IMR-90 (cell line): ENCODE data around the gene PFDN5. TPM values are rescaled to one million over a fixed set of nuclear protein-coding genes. Genes with fewer than 3 reads are reported as not detected.
"Not testable (repeated sequence)": the region's sequence is repeated elsewhere in the genome, so short reads cannot be mapped to it uniquely, and the experiment has no call there.

Source experiments
- ATAC-seq: fragments of 200-7000 bp; cut with Tn5 transposase; 2 replicates; pipeline ENCODE4 v1.9.1; 2020; ENCODE audit warnings: low read depth, mild to moderate bottlenecking, moderate library complexity
- BruUV-seq: library from RNA; stranded (reverse); fragments of 400-500 nt; replicated peaks from 2 replicates; lab custom pipeline; 2021; lab: Mats Ljungman, UMichigan
- CTCF ChIA-PET: fragments of 300-600 bp; formaldehyde crosslinking; extraction: SDS; loops from one replicate; lab custom pipeline; 2021; ENCODE audit warnings: antibody characterized with exemption; lab: Yijun Ruan, JAX
- POLR2A ChIA-PET: fragments of 300-600 bp; sonication (Branson Sonifier 250); formaldehyde crosslinking; loops from one replicate; lab custom pipeline; 2022; ENCODE audit warnings: antibody characterized with exemption; ENCODE audit not compliant: unreplicated experiment; lab: Charles Lee
- DNase-seq: peaks from one replicate; pipeline ENCODE4 v3.0.0; 2013
- H2AFZ ChIP-seq: replicated peaks from 2 replicates; pipeline ENCODE3; 2013; ENCODE audit warnings: low read length, mild to moderate bottlenecking; ENCODE audit not compliant: poor library complexity
- H2AK5ac ChIP-seq: 2 replicates; pipeline ENCODE4 v1.6.1; 2013; ENCODE audit warnings: low read depth, low read length, inconsistent platforms
- H2AK9ac ChIP-seq: replicated peaks from 2 replicates; pipeline ENCODE3; 2013; ENCODE audit warnings: mild to moderate bottlenecking, low read depth, low read length, moderate library complexity; ENCODE audit not compliant: poor library complexity
- H2BK120ac ChIP-seq: 2 replicates; pipeline ENCODE4 v1.6.1; 2013; ENCODE audit warnings: low read depth, low read length, inconsistent platforms
- H2BK15ac ChIP-seq: 3 replicates; pipeline ENCODE4 v1.6.1; 2013; ENCODE audit warnings: low read depth, low read length, inconsistent platforms
- H2BK20ac ChIP-seq: 2 replicates; pipeline ENCODE4 v1.6.1; 2013; ENCODE audit warnings: low read depth, mild to moderate bottlenecking, inconsistent platforms, low read length, moderate library complexity
- H2BK5ac ChIP-seq: 2 replicates; pipeline ENCODE4 v1.6.1; 2013; ENCODE audit warnings: mild to moderate bottlenecking, low read depth, low read length, inconsistent platforms; ENCODE audit not compliant: poor library complexity, severe bottlenecking
- H3K14ac ChIP-seq: replicated peaks from 2 replicates; pipeline ENCODE4 v1.6.1; 2013; ENCODE audit warnings: low read depth, low read length, inconsistent platforms
- H3K18ac ChIP-seq: 2 replicates; pipeline ENCODE4 v1.6.1; 2013; ENCODE audit warnings: low read depth, low read length, control low read depth
- H3K23ac ChIP-seq: 2 replicates; pipeline ENCODE4 v1.6.1; 2013; ENCODE audit warnings: low read depth, low read length, inconsistent platforms
- H3K27ac ChIP-seq: 2 replicates; pipeline ENCODE4 v1.5.1; 2013; ENCODE audit warnings: mild to moderate bottlenecking, control low read depth, low read length; ENCODE audit not compliant: insufficient read depth
- H3K27me3 ChIP-seq: 2 replicates; pipeline ENCODE4 v1.6.1; 2013; ENCODE audit warnings: low read length; ENCODE audit not compliant: control insufficient read depth, insufficient read depth
- H3K36me3 ChIP-seq: 2 replicates; pipeline ENCODE4 v1.6.1; 2013; ENCODE audit warnings: low read length, mixed read lengths; ENCODE audit not compliant: control insufficient read depth, insufficient read depth
- H3K4ac ChIP-seq: 2 replicates; pipeline ENCODE4 v1.6.1; 2013; ENCODE audit warnings: low read depth, low read length, inconsistent platforms
- H3K4me1 ChIP-seq: 2 replicates; pipeline ENCODE4 v1.6.1; 2013; ENCODE audit warnings: low read length, mixed read lengths; ENCODE audit not compliant: control insufficient read depth, insufficient read depth
- H3K4me2 ChIP-seq: 2 replicates; pipeline ENCODE4 v1.6.1; 2013; ENCODE audit warnings: low read depth, mild to moderate bottlenecking, control low read depth, low read length, moderate library complexity
- H3K4me3 ChIP-seq: 2 replicates; pipeline ENCODE4 v1.5.1; 2013; ENCODE audit warnings: low read depth, mild to moderate bottlenecking, control low read depth, low read length, moderate library complexity; ENCODE audit not compliant: insufficient read depth
- H3K56ac ChIP-seq: 2 replicates; pipeline ENCODE4 v1.6.1; 2013; ENCODE audit warnings: low read length, inconsistent platforms; ENCODE audit not compliant: insufficient read depth; ENCODE audit errors: extremely low read depth
- H3K79me1 ChIP-seq, 2 experiments: 2 replicates each; pipeline ENCODE4 v1.6.1; 2013; ENCODE audit warnings: low read length in 2 of 2, inconsistent platforms in 1 of 2, low read depth in 1 of 2
- H3K9ac ChIP-seq: 2 replicates; pipeline ENCODE4 v1.6.1; 2013; ENCODE audit warnings: low read depth, low read length, control low read depth
- H3K9me1 ChIP-seq: 2 replicates; pipeline ENCODE4 v1.6.1; 2013; ENCODE audit warnings: low read length, inconsistent platforms; ENCODE audit not compliant: insufficient read depth
- H3K9me3 ChIP-seq: 2 replicates; pipeline ENCODE4 v1.6.1; 2013; ENCODE audit warnings: low read length; ENCODE audit not compliant: control insufficient read depth, insufficient read depth
- H4K20me1 ChIP-seq: 2 replicates; pipeline ENCODE4 v1.6.1; 2013; ENCODE audit warnings: low read length, inconsistent platforms; ENCODE audit not compliant: insufficient read depth
- H4K5ac ChIP-seq: 2 replicates; pipeline ENCODE4 v1.6.1; 2013; ENCODE audit warnings: mild to moderate bottlenecking, low read depth, low read length, control low read depth
- H4K8ac ChIP-seq, 2 experiments: 2 replicates each; pipeline ENCODE4 v1.6.1; 2013; ENCODE audit warnings: low read depth in 2 of 2, low read length in 2 of 2, control low read depth in 1 of 2, inconsistent platforms in 1 of 2
- H4K91ac ChIP-seq: 2 replicates; pipeline ENCODE4 v1.6.1; 2013; ENCODE audit warnings: low read depth, low read length, inconsistent platforms; ENCODE audit not compliant: insufficient read depth
- WGBS, 2 experiments: methylation state at CpG; one replicate each; pipeline versions ENCODE4 v1.1.5 to v1.1.7; 2013; ENCODE audit warnings: missing lambda C conversion rate in 2 of 2; ENCODE audit not compliant: insufficient read length in 1 of 2; ENCODE audit errors: extremely low coverage in 2 of 2; 5-methylcytosine and 5-hydroxymethylcytosine counted together
- dilution Hi-C: fragments of 300-500 bp; cut with HindIII; formaldehyde crosslinking; loops from one replicate; pipeline ENCODE4 v1.14.3; 2018; ENCODE audit warnings: low sequenced_read_pairs; ENCODE audit not compliant: unreplicated experiment
- in situ Hi-C: fragments of 300-500 bp; cut with MboI; formaldehyde crosslinking; loops from 3 replicates; pipeline ENCODE4 v1.14.3; 2019; ENCODE audit warnings: low sequenced_read_pairs, inconsistent platforms, mixed read lengths
- intact Hi-C: fragments of 100-400 bp; cut with micrococcal nuclease; formaldehyde crosslinking; loops from 2 replicates; pipeline ENCODE4 v1.10.0; 2022
- polyA plus RNA-seq, 3 experiments: library from polyadenylated mRNA; depleted of rRNA; stranded (reverse); fragments of >200 nt; gene quantifications; 2 replicates each; pipeline ENCODE4 v1.2.3, GENCODE V29; 2012; ENCODE audit warnings: low replicate concordance in 1 of 3
- total RNA-seq: library from RNA; depleted of rRNA; stranded (reverse); fragments of >200 nt; gene quantifications from 2 replicates; pipeline ENCODE4 v1.2.3, GENCODE V29; 2012

PFDN5 gene
- total and polyA plus RNA-seq, 2 of the 4 experiments (the other 2 are of a cell fraction) = 1,011 to 1,338 TPM

DNA sequence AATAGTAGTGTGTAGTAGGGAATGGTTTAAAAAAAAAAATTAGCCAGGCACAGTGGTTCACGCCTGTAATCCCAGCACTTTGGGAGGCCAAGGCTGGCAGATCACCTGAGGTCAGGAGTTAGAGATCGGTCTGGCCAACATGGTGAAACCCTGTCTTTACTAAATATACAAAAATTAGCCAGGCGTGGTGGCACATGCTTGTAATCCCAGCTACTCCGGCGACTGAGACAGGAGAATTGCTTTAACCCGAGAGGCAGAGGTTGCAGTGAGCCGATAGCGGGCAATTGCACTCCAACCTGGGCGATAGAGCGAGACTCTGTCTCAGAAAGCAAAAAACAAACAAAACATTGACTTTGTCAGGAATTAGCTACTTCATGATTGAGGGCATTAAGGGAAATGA is 1.8 kb downstream of the PFDN5 start:
- H2BK120ac ChIP-seq, H2AFZ ChIP-seq, H2BK20ac ChIP-seq, H4K91ac ChIP-seq, H3K9me3 ChIP-seq, H2AK9ac ChIP-seq, H3K9me1 ChIP-seq, H3K27me3 ChIP-seq, ATAC-seq, BruUV-seq, DNase-seq, H3K36me3 ChIP-seq, H4K20me1 ChIP-seq, dilution Hi-C loops, H3K9ac ChIP-seq, H3K4me3 ChIP-seq, in situ Hi-C loops, H3K23ac ChIP-seq, H3K56ac ChIP-seq, H3K18ac ChIP-seq: not testable (repeated sequence)
- 95% methylated on average over 6 of the region's 10 CpGs; no CpG with 5 or more reads in 1 of the 2 experiments for WGBS, 2 experiments
- CTCF ChIA-PET = interaction anchor here (2.1 kb wide), 1 partner anchor 24 kb away, joined by 10 read pairs; the partner anchor contains the start of gene AAAS
- POLR2A ChIA-PET = interaction anchor here (1.5 kb wide), 1 partner anchor 24 kb away, joined by 6 read pairs; the partner anchor contains the start of gene AAAS
- Histone ChIP-seq H3K4me2 (peak overlapping the region; percentile 81; the same call in 1 of the 2 replicates), H4K5ac (peak overlapping the region; percentile 17; the same call in 1 of the 2 replicates), H3K27ac (peak overlapping the region; percentile 90), H3K14ac (peak overlapping the region; percentile 88; the same call in 1 of the 2 replicates), H3K4ac (peak overlapping the region; percentile 96; the same call in 1 of the 2 replicates), H2AK5ac (peak overlapping the region; percentile 87; the same call in 1 of the 2 replicates), H2BK15ac (0 out of 3 replicates have a peak overlapping the region, but pooled peaks have one; percentile 91), H2BK5ac (peak overlapping the region; percentile 91), H3K4me1 (peaks cover 19% of the 10 kb centered on the region), H3K79me1 (peaks cover 14 to 56% of the 10 kb centered on the region in 2 experiments), H4K8ac (peak overlapping the region in 1 of 2 experiments; percentile 90; a peak in 3 of 4 replicates)
- intact Hi-C loops = loop anchor here (5.0 kb wide), 2 partner anchors 140 to 245 kb away; partner anchors contain the start of gene TNS2
